HEK293 (cell line): ENCODE results near the gene RNF151.

Experiments
- CTCF ChIA-PET: fragments of 350-600 bp; formaldehyde crosslinking; extraction: SDS; loops from one replicate; lab custom pipeline; 2021; ENCODE audit warnings: antibody characterized with exemption; lab: Yijun Ruan, JAX
- POLR2A ChIA-PET: fragments of 300-600 bp; formaldehyde crosslinking; extraction: SDS; loops from one replicate; lab custom pipeline; 2020; ENCODE audit warnings: antibody characterized with exemption, inconsistent platforms; lab: Yijun Ruan, JAX
- H3K27ac ChIP-seq: fragments of 200-500 bp; sonication (Bioruptor generic); 2 replicates; pipeline ENCODE4 v1.5.1; 2014; ENCODE audit warnings: low read depth, low read length, control low read depth, inconsistent platforms; ENCODE audit errors: extremely low read depth
- H3K36me3 ChIP-seq, 2 experiments: fragments of 200-500 bp in 1 of 2; sonication (Bioruptor generic) in 1 of 2; 1 replicate in 1 of 2; 2 replicates in 1 of 2; pipeline ENCODE4 v1.5.1; 2014 to 2017; ENCODE audit warnings: inconsistent platforms in 2 of 2, low read length in 2 of 2; ENCODE audit not compliant: control insufficient read depth in 2 of 2, insufficient read depth in 1 of 2
- H3K4me1 ChIP-seq: fragments of 200-500 bp; sonication (Bioruptor generic); 2 replicates; pipeline ENCODE4 v1.5.1; 2014; ENCODE audit warnings: mild to moderate bottlenecking, low read length, inconsistent platforms; ENCODE audit not compliant: control insufficient read depth, insufficient read depth
- H3K4me3 ChIP-seq: 2 replicates; pipeline ENCODE4 v1.5.1; 2011; ENCODE audit warnings: low read depth, mild to moderate bottlenecking, control low read depth, low read length, moderate library complexity
- H3K9me3 ChIP-seq: fragments of 200-500 bp; sonication (Bioruptor generic); 2 replicates; pipeline ENCODE4 v1.5.1; 2014; ENCODE audit warnings: low read depth, low read length, inconsistent platforms; ENCODE audit not compliant: control insufficient read depth, insufficient read depth
- GFI1B ChIP-seq: fragments of 450-650 bp; formaldehyde crosslinking; IDR thresholded peaks from 2 replicates; pipeline ENCODE4 v1.5.1; 2016; ENCODE audit warnings: missing biosample characterization, missing genetic modification characterization
- KLF7 ChIP-seq: fragments of 450-650 bp; formaldehyde crosslinking; IDR thresholded peaks from 2 replicates; pipeline ENCODE4 v1.5.1; 2016; ENCODE audit warnings: missing biosample characterization, missing genetic modification characterization, borderline replicate concordance
- SALL2 ChIP-seq: fragments of 450-650 bp; formaldehyde crosslinking; IDR thresholded peaks from 2 replicates; pipeline ENCODE4 v1.5.0; 2017; ENCODE audit warnings: missing biosample characterization, mild to moderate bottlenecking, missing genetic modification characterization, borderline replicate concordance
- ZBTB48 ChIP-seq: fragments of 450-650 bp; formaldehyde crosslinking; IDR thresholded peaks from 2 replicates; pipeline ENCODE4 v1.5.1; 2016; ENCODE audit warnings: missing biosample characterization, missing genetic modification characterization
- ZNF121 ChIP-seq: fragments of 450-650 bp; formaldehyde crosslinking; IDR thresholded peaks from 2 replicates; pipeline ENCODE4 v1.5.1; 2016; ENCODE audit warnings: missing biosample characterization, missing genetic modification characterization
- ZNF175 ChIP-seq: fragments of 450-650 bp; formaldehyde crosslinking; IDR thresholded peaks from 2 replicates; pipeline ENCODE4 v1.5.1; 2016; ENCODE audit warnings: missing biosample characterization, missing genetic modification characterization
- ZNF184 ChIP-seq: fragments of 450-650 bp; IDR thresholded peaks from 2 replicates; pipeline ENCODE4 v1.5.1; 2018; ENCODE audit warnings: missing biosample characterization, mild to moderate bottlenecking, missing genetic modification characterization
- ZNF223 ChIP-seq: fragments of 450-650 bp; formaldehyde crosslinking; IDR thresholded peaks from 2 replicates; pipeline ENCODE4 v1.5.1; 2016; ENCODE audit warnings: missing biosample characterization, missing genetic modification characterization
- ZNF530 ChIP-seq: fragments of 450-650 bp; formaldehyde crosslinking; IDR thresholded peaks from 2 replicates; pipeline ENCODE4 v1.5.1; 2016; ENCODE audit warnings: low read depth, missing biosample characterization, missing genetic modification characterization
- ZNF585B ChIP-seq: fragments of 450-650 bp; formaldehyde crosslinking; IDR thresholded peaks from 2 replicates; pipeline ENCODE4 v1.5.1; 2016; ENCODE audit warnings: missing biosample characterization, missing genetic modification characterization
- ZNF623 ChIP-seq: fragments of 450-650 bp; formaldehyde crosslinking; IDR thresholded peaks from 2 replicates; pipeline ENCODE4 v1.5.1; 2016; ENCODE audit warnings: missing biosample characterization, missing genetic modification characterization
- TF ChIP-seq, protein P1 (sequence below): fragments of 450-650 bp; formaldehyde crosslinking; IDR thresholded peaks from 2 replicates; pipeline ENCODE4 v1.5.1; 2016; ENCODE audit warnings: missing biosample characterization, missing genetic modification characterization
- TF ChIP-seq, protein P2 (sequence below): fragments of 450-650 bp; formaldehyde crosslinking; IDR thresholded peaks from 2 replicates; pipeline ENCODE4 v1.5.1; 2016; ENCODE audit warnings: missing biosample characterization, missing genetic modification characterization, borderline replicate concordance
- TF ChIP-seq, protein P3 (sequence below): fragments of 450-650 bp; formaldehyde crosslinking; IDR thresholded peaks from 2 replicates; pipeline ENCODE4 v1.5.1; 2016; ENCODE audit warnings: missing biosample characterization, missing genetic modification characterization, borderline replicate concordance
- TF ChIP-seq, protein P4 (sequence below): fragments of 450-650 bp; formaldehyde crosslinking; IDR thresholded peaks from 2 replicates; pipeline ENCODE4 v1.5.1; 2017; ENCODE audit warnings: missing biosample characterization, missing genetic modification characterization
- TF ChIP-seq, protein P5 (sequence below): fragments of 450-650 bp; formaldehyde crosslinking; IDR thresholded peaks from 2 replicates; pipeline ENCODE4 v1.5.1; 2016; ENCODE audit warnings: missing biosample characterization, missing genetic modification characterization
- TF ChIP-seq, protein P6 (sequence below): fragments of 450-650 bp; formaldehyde crosslinking; IDR thresholded peaks from 2 replicates; pipeline ENCODE4 v1.5.1; 2016; ENCODE audit warnings: missing biosample characterization, missing genetic modification characterization

The RNF151 gene

DNA sequence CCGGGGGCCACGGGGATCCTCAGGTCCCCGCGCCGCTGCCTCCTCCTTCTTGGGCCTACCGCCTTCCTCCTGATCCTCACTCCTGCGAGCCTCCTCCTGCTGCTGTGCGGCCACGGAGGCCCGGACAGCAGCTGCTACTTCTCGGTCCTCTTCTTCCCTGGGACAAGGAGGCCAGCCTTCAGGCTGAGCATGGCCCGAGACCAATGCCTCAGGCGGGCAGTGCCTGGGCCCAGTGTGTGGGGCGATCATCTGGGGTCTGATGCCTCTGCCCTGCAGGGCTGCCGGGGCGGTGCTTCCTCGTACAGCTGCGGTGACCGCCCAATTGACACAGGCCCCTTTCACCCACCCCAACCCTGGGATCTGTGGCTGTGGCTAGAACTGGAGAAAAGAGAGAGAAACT, 34.4 kb downstream of the RNF151 start (continued):
- TF ChIP-seq ZNF223 (tag by site-specific recombination) (no peak), ZNF585B (tag by site-specific recombination) (no peak), ZNF184 (tag by site-specific recombination) (no peak), KLF7 (no peak), ZNF121 (tag by site-specific recombination) (no peak), ZNF623 (tag by site-specific recombination) (no peak)
- TF ChIP-seq, protein P1, sequence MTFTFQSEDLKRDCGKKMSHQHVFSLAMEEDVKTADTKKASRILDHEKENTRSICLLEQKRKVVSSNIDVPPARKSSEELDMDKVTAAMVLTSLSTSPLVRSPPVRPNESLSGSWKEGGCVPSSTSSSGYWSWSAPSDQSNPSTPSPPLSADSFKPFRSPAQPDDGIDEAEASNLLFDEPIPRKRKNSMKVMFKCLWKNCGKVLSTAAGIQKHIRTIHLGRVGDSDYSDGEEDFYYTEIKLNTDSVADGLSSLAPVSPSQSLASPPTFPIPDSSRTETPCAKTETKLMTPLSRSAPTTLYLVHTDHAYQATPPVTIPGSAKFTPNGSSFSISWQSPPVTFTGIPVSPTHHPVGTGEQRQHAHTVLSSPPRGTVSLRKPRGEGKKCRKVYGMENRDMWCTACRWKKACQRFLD (tag by site-specific recombination): no peak
- TF ChIP-seq, protein P2, sequence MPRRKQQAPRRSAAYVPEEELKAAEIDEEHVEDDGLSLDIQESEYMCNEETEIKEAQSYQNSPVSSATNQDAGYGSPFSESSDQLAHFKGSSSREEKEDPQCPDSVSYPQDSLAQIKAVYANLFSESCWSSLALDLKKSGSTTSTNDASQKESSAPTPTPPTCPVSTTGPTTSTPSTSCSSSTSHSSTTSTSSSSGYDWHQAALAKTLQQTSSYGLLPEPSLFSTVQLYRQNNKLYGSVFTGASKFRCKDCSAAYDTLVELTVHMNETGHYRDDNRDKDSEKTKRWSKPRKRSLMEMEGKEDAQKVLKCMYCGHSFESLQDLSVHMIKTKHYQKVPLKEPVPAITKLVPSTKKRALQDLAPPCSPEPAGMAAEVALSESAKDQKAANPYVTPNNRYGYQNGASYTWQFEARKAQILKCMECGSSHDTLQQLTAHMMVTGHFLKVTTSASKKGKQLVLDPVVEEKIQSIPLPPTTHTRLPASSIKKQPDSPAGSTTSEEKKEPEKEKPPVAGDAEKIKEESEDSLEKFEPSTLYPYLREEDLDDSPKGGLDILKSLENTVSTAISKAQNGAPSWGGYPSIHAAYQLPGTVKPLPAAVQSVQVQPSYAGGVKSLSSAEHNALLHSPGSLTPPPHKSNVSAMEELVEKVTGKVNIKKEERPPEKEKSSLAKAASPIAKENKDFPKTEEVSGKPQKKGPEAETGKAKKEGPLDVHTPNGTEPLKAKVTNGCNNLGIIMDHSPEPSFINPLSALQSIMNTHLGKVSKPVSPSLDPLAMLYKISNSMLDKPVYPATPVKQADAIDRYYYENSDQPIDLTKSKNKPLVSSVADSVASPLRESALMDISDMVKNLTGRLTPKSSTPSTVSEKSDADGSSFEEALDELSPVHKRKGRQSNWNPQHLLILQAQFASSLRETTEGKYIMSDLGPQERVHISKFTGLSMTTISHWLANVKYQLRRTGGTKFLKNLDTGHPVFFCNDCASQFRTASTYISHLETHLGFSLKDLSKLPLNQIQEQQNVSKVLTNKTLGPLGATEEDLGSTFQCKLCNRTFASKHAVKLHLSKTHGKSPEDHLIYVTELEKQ (tag by site-specific recombination): no peak
- TF ChIP-seq, protein P3, sequence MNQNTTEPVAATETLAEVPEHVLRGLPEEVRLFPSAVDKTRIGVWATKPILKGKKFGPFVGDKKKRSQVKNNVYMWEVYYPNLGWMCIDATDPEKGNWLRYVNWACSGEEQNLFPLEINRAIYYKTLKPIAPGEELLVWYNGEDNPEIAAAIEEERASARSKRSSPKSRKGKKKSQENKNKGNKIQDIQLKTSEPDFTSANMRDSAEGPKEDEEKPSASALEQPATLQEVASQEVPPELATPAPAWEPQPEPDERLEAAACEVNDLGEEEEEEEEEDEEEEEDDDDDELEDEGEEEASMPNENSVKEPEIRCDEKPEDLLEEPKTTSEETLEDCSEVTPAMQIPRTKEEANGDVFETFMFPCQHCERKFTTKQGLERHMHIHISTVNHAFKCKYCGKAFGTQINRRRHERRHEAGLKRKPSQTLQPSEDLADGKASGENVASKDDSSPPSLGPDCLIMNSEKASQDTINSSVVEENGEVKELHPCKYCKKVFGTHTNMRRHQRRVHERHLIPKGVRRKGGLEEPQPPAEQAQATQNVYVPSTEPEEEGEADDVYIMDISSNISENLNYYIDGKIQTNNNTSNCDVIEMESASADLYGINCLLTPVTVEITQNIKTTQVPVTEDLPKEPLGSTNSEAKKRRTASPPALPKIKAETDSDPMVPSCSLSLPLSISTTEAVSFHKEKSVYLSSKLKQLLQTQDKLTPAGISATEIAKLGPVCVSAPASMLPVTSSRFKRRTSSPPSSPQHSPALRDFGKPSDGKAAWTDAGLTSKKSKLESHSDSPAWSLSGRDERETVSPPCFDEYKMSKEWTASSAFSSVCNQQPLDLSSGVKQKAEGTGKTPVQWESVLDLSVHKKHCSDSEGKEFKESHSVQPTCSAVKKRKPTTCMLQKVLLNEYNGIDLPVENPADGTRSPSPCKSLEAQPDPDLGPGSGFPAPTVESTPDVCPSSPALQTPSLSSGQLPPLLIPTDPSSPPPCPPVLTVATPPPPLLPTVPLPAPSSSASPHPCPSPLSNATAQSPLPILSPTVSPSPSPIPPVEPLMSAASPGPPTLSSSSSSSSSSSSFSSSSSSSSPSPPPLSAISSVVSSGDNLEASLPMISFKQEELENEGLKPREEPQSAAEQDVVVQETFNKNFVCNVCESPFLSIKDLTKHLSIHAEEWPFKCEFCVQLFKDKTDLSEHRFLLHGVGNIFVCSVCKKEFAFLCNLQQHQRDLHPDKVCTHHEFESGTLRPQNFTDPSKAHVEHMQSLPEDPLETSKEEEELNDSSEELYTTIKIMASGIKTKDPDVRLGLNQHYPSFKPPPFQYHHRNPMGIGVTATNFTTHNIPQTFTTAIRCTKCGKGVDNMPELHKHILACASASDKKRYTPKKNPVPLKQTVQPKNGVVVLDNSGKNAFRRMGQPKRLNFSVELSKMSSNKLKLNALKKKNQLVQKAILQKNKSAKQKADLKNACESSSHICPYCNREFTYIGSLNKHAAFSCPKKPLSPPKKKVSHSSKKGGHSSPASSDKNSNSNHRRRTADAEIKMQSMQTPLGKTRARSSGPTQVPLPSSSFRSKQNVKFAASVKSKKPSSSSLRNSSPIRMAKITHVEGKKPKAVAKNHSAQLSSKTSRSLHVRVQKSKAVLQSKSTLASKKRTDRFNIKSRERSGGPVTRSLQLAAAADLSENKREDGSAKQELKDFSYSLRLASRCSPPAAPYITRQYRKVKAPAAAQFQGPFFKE: no peak

DNA sequence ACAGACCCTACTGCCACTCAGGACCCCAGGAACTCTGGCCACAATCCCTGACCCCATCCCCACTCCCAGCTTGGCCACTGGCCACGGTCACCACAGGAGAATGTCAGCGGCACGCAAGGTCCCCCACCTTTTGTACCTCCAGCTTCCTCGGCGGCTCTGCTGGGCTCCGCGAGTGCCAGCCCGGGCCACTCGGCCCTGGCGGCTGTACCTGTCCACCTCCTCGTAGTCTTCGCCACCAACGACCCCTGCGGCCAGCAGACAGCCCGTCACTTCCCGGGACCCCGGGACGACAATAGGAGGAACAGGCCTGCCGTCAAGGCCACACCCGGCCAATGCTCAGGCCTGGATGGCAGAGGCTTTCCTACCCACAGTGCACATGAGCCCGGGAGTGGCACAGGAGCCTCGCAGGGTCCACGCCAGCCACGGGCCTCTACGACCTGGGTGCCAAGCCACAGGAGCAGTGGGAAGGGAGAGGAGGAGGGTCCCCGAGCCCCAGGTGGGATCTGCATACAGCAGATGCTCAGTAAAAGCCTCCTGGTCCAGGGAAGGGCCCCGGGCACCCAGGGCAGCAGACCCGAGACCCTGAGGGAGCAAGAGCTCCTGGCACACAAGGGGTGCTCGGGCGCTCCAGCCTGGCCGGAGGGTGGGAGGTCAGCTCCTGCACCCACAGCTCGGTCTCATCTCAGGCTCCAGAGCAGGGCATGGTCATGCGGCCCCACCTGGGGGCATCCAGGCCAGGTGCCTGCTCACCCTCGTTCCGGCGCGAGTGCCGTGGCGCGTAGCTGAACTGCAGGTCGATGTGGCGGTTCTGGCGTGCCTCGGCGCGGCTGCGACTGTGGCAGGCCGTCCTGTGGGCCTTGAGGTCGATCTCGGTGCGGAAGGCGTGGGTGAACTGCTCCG, 35.0 kb downstream of the RNF151 start:
- CTCF ChIA-PET: interaction anchor here (0.5 to 3.3 kb wide), 5 partner anchors 7 to 139 kb away, joined by 3 to 39 read pairs (median 5); partner anchors contain the start of gene NDUFB10
- POLR2A ChIA-PET: no interaction called here
- TF ChIP-seq ZNF530 (no peak), GFI1B (tag by site-specific recombination) (no peak), SALL2 (tag by site-specific recombination) (no peak), ZNF175 (tag by site-specific recombination) (no peak), ZBTB48 (tag by site-specific recombination) (no peak)
- TF ChIP-seq, protein P4, sequence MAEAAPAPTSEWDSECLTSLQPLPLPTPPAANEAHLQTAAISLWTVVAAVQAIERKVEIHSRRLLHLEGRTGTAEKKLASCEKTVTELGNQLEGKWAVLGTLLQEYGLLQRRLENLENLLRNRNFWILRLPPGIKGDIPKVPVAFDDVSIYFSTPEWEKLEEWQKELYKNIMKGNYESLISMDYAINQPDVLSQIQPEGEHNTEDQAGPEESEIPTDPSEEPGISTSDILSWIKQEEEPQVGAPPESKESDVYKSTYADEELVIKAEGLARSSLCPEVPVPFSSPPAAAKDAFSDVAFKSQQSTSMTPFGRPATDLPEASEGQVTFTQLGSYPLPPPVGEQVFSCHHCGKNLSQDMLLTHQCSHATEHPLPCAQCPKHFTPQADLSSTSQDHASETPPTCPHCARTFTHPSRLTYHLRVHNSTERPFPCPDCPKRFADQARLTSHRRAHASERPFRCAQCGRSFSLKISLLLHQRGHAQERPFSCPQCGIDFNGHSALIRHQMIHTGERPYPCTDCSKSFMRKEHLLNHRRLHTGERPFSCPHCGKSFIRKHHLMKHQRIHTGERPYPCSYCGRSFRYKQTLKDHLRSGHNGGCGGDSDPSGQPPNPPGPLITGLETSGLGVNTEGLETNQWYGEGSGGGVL: no peak
- TF ChIP-seq, protein P5, sequence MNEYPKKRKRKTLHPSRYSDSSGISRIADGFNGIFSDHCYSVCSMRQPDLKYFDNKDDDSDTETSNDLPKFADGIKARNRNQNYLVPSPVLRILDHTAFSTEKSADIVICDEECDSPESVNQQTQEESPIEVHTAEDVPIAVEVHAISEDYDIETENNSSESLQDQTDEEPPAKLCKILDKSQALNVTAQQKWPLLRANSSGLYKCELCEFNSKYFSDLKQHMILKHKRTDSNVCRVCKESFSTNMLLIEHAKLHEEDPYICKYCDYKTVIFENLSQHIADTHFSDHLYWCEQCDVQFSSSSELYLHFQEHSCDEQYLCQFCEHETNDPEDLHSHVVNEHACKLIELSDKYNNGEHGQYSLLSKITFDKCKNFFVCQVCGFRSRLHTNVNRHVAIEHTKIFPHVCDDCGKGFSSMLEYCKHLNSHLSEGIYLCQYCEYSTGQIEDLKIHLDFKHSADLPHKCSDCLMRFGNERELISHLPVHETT (tag by site-specific recombination): no peak
- TF ChIP-seq, protein P6, sequence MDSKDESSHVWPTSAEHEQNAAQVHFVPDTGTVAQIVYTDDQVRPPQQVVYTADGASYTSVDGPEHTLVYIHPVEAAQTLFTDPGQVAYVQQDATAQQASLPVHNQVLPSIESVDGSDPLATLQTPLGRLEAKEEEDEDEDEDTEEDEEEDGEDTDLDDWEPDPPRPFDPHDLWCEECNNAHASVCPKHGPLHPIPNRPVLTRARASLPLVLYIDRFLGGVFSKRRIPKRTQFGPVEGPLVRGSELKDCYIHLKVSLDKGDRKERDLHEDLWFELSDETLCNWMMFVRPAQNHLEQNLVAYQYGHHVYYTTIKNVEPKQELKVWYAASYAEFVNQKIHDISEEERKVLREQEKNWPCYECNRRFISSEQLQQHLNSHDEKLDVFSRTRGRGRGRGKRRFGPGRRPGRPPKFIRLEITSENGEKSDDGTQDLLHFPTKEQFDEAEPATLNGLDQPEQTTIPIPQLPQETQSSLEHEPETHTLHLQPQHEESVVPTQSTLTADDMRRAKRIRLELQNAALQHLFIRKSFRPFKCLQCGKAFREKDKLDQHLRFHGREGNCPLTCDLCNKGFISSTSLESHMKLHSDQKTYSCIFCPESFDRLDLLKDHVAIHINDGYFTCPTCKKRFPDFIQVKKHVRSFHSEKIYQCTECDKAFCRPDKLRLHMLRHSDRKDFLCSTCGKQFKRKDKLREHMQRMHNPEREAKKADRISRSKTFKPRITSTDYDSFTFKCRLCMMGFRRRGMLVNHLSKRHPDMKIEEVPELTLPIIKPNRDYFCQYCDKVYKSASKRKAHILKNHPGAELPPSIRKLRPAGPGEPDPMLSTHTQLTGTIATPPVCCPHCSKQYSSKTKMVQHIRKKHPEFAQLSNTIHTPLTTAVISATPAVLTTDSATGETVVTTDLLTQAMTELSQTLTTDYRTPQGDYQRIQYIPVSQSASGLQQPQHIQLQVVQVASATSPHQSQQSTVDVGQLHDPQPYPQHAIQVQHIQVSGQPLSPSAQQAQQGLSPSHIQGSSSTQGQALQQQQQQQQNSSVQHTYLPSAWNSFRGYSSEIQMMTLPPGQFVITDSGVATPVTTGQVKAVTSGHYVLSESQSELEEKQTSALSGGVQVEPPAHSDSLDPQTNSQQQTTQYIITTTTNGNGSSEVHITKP: no peak

More for the DNA sequence above, 35.0 kb downstream of the RNF151 start:
- peaks cover 8% of the 10 kb centered on the region for H3K4me1 ChIP-seq
- no peak overlapping the region; the same call in 1 of the 2 replicates for H3K27ac ChIP-seq
- H3K9me3 ChIP-seq: no peaks in the 10 kb centered on the region
- H3K4me3 ChIP-seq: no peak overlapping the region
- H3K36me3 ChIP-seq: peaks cover 0 to 83% of the 10 kb centered on the region in 2 experiments; a peak in 2 of 3 replicates
